ENCODE measurements around the gene CHST2.

DNA sequence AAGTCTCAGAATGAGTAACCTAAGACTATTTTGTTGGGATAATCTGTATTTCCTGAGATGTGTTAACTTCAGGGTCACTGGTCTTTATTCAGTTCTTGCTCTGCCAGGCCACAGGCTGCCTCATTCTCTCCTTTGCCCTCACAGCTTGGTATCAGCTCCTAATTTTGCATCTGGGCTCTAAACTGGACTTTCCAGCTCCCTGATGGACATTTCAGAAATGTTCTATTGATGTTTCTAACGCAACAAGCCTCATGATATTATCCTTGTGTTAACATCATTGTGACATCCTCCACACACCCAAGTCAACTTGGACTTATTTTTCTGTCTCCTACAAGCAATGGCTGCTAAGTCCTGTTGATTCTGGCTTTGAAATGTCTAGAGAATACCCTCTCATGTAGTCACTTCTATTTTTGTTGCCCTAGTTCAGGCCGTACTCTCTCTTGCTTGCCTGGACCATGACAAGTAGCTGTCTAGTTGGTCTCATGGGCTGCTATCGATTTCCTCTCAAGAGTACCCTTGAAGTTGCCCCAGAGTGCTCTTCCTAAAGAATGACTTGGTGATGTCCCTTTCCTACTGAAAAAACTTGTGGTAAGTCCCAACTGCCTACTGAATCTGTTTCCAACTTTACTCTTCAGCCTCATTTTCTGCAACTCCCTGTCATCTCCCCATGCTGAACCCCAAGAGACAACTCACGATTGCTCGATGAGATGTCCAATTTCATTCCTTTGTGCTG lies 52.7 kb downstream of the CHST2 start:
- TF ChIP-seq, protein P1, sequence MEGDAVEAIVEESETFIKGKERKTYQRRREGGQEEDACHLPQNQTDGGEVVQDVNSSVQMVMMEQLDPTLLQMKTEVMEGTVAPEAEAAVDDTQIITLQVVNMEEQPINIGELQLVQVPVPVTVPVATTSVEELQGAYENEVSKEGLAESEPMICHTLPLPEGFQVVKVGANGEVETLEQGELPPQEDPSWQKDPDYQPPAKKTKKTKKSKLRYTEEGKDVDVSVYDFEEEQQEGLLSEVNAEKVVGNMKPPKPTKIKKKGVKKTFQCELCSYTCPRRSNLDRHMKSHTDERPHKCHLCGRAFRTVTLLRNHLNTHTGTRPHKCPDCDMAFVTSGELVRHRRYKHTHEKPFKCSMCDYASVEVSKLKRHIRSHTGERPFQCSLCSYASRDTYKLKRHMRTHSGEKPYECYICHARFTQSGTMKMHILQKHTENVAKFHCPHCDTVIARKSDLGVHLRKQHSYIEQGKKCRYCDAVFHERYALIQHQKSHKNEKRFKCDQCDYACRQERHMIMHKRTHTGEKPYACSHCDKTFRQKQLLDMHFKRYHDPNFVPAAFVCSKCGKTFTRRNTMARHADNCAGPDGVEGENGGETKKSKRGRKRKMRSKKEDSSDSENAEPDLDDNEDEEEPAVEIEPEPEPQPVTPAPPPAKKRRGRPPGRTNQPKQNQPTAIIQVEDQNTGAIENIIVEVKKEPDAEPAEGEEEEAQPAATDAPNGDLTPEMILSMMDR (IDR thresholded peaks at IDR 0.05; ENCODE audit: low read depth, low read length): no peak
- TF ChIP-seq POLR2A (IDR thresholded peaks at IDR 0.05; ENCODE audit: extremely low read depth, insufficient read length) (no peak), MYC (IDR thresholded peaks at IDR 0.05; ENCODE audit: low read depth, low read length) (no peak)
